ENCODE results near the gene IL15RA.

DNA sequence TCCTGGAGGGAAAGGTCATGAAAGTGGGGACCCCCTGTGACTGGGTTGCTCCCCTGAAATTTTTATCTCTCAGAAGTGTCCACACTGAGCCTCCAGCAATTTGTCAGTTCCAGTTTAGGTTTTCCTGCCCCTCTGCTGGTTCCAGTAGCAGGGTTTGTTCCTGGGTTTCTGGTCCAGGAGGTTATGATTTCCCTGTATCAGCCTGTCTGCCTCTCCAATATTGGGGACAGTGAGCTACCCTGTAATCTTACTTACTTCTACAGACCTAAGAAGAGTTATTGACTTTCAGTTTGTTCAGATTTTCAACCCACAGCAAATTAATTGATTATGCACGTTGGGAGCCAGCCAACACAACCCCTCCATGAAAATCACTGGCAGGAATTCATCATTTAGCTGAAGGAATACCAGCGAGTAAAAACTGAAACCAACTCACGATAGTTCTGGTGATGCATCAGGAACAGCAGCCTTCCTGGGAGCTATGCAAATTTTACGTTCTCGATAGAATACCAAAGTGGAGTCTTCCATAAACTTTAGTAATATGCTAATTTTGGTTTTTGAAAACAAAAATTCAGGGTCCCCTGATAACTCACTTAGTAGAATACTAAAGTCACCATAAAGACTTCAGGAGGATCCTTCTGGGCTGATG, 31.3 kb upstream of the IL15RA start:
- TF ChIP-seq, protein P1, sequence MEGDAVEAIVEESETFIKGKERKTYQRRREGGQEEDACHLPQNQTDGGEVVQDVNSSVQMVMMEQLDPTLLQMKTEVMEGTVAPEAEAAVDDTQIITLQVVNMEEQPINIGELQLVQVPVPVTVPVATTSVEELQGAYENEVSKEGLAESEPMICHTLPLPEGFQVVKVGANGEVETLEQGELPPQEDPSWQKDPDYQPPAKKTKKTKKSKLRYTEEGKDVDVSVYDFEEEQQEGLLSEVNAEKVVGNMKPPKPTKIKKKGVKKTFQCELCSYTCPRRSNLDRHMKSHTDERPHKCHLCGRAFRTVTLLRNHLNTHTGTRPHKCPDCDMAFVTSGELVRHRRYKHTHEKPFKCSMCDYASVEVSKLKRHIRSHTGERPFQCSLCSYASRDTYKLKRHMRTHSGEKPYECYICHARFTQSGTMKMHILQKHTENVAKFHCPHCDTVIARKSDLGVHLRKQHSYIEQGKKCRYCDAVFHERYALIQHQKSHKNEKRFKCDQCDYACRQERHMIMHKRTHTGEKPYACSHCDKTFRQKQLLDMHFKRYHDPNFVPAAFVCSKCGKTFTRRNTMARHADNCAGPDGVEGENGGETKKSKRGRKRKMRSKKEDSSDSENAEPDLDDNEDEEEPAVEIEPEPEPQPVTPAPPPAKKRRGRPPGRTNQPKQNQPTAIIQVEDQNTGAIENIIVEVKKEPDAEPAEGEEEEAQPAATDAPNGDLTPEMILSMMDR (IDR thresholded peaks at IDR 0.05 in 8 of 11, conservative IDR thresholded peaks at IDR 0.05 in 3 of 11): no peak
- TF ChIP-seq POLR2A (IDR thresholded peaks at IDR 0.05): no peak
